Astrocyte (in vitro differentiated cells and primary cell): Measurements from ENCODE around the gene AQP3. TPM values are rescaled to one million over a fixed set of nuclear protein-coding genes. Genes with fewer than 3 reads are reported as not detected.

Experiments used
- DNase-seq: peaks from one replicate; pipeline ENCODE4 v3.0.0-alpha.2; 2010; ENCODE audit warnings: low read depth
- FAIRE-seq: peaks from 2 replicates; lab custom pipeline; 2011; peaks lifted over from hg19 to GRCh38; lab: Jason Lieb, UNC
- H2AFZ ChIP-seq: 2 replicates; pipeline ENCODE4 v1.6.0; 2012; ENCODE audit warnings: low read depth, low read length, inconsistent platforms
- H3K27ac ChIP-seq: 2 replicates; pipeline ENCODE4 v1.5.1; 2011; ENCODE audit warnings: low read depth, low read length, inconsistent platforms
- H3K27me3 ChIP-seq: 2 replicates; pipeline ENCODE4 v1.6.0; 2011; ENCODE audit warnings: low read length, inconsistent platforms; ENCODE audit not compliant: insufficient read depth
- H3K36me3 ChIP-seq: 2 replicates; pipeline ENCODE4 v1.5.1; 2011; ENCODE audit warnings: low read length, inconsistent platforms; ENCODE audit not compliant: insufficient read depth
- H3K4me1 ChIP-seq: 2 replicates; pipeline ENCODE4 v1.5.1; 2011; ENCODE audit warnings: low read length, inconsistent platforms; ENCODE audit not compliant: insufficient read depth
- H3K4me2 ChIP-seq: 2 replicates; pipeline ENCODE4 v1.6.0; 2012; ENCODE audit warnings: low read length, inconsistent platforms
- H3K4me3 ChIP-seq: 2 replicates; pipeline ENCODE4 v1.5.1; 2011; ENCODE audit warnings: low read depth, mild to moderate bottlenecking, low read length, inconsistent platforms; ENCODE audit not compliant: insufficient read depth
- H3K79me2 ChIP-seq: 2 replicates; pipeline ENCODE4 v1.6.0; 2012; ENCODE audit warnings: mild to moderate bottlenecking, low read length, inconsistent platforms; ENCODE audit not compliant: insufficient read depth
- H3K9ac ChIP-seq: 2 replicates; pipeline ENCODE4 v1.6.0; 2012; ENCODE audit warnings: mild to moderate bottlenecking, low read length, inconsistent platforms
- H3K9me3 ChIP-seq: 2 replicates; pipeline ENCODE4 v1.5.1; 2012; ENCODE audit warnings: low read depth, mild to moderate bottlenecking, low read length, inconsistent platforms; ENCODE audit not compliant: insufficient read depth
- H4K20me1 ChIP-seq: 2 replicates; pipeline ENCODE4 v1.6.0; 2012; ENCODE audit warnings: low read length, inconsistent platforms; ENCODE audit not compliant: insufficient read depth
- H3K27ac Mint-ChIP-seq: one replicate; pipeline ENCODE4 v1.8.0; 2021; ENCODE audit warnings: mild to moderate bottlenecking, mixed read lengths; ENCODE audit not compliant: unreplicated experiment
- H3K27me3 Mint-ChIP-seq: one replicate; pipeline ENCODE4 v1.8.0; 2021; ENCODE audit warnings: low read depth, mixed read lengths; ENCODE audit not compliant: unreplicated experiment
- H3K36me3 Mint-ChIP-seq: one replicate; pipeline ENCODE4 v1.8.0; 2021; ENCODE audit warnings: low read depth, mixed read lengths; ENCODE audit not compliant: unreplicated experiment
- H3K4me1 Mint-ChIP-seq: one replicate; pipeline ENCODE4 v1.8.0; 2021; ENCODE audit warnings: low read depth, mixed read lengths; ENCODE audit not compliant: unreplicated experiment
- H3K4me3 Mint-ChIP-seq: one replicate; pipeline ENCODE4 v1.8.0; 2021; ENCODE audit warnings: mild to moderate bottlenecking, moderate library complexity, mixed read lengths; ENCODE audit not compliant: unreplicated experiment
- H3K9me3 Mint-ChIP-seq: one replicate; pipeline ENCODE4 v1.8.0; 2021; ENCODE audit warnings: mild to moderate bottlenecking, mixed read lengths; ENCODE audit not compliant: unreplicated experiment
- CTCF ChIP-seq: IDR thresholded peaks from 2 replicates; pipeline ENCODE4 v1.5.1; 2011; ENCODE audit warnings: low read depth, mild to moderate bottlenecking, inconsistent platforms, low read length, moderate library complexity; ENCODE audit not compliant: insufficient read depth
- EZH2 ChIP-seq: IDR thresholded peaks from 2 replicates; pipeline ENCODE4 v1.6.1; 2012; ENCODE audit warnings: mild to moderate bottlenecking, low read length, inconsistent platforms; ENCODE audit not compliant: insufficient read depth
- total RNA-seq: library from RNA; stranded (reverse); gene quantifications from 2 replicates; pipeline ENCODE4 v1.2.1, GENCODE V29; 2021

The AQP3 gene
- total RNA-seq, 1 donor from 2014 or later = 3.2 TPM

- TF ChIP-seq EZH2 (no peak), CTCF (no peak)
- Mint-ChIP-seq H3K36me3 (peaks cover 2% of the 10 kb centered on the region), H3K27me3 (peaks cover 58% of the 10 kb centered on the region), H3K27ac (no peak overlapping the region), H3K4me1 (peaks cover 7% of the 10 kb centered on the region), H3K9me3 (peaks cover 4% of the 10 kb centered on the region), H3K4me3 (no peak overlapping the region)
- Histone ChIP-seq H3K4me2 (no peak overlapping the region), H3K27ac (no peak overlapping the region), H3K9me3 (no peaks in the 10 kb centered on the region), H2AFZ (no peak overlapping the region), H4K20me1 (no peaks in the 10 kb centered on the region), H3K27me3 (peaks cover 9% of the 10 kb centered on the region), H3K79me2 (no peaks in the 10 kb centered on the region), H3K4me1 (no peaks in the 10 kb centered on the region), H3K4me3 (no peak overlapping the region), H3K9ac (no peak overlapping the region), H3K36me3 (no peaks in the 10 kb centered on the region)
- FAIRE-seq (no peak), DNase-seq (no peak)
Measured at GRCh38 chr9:33439731-33440130, 7.7 kb downstream of the AQP3 start.

DNA sequence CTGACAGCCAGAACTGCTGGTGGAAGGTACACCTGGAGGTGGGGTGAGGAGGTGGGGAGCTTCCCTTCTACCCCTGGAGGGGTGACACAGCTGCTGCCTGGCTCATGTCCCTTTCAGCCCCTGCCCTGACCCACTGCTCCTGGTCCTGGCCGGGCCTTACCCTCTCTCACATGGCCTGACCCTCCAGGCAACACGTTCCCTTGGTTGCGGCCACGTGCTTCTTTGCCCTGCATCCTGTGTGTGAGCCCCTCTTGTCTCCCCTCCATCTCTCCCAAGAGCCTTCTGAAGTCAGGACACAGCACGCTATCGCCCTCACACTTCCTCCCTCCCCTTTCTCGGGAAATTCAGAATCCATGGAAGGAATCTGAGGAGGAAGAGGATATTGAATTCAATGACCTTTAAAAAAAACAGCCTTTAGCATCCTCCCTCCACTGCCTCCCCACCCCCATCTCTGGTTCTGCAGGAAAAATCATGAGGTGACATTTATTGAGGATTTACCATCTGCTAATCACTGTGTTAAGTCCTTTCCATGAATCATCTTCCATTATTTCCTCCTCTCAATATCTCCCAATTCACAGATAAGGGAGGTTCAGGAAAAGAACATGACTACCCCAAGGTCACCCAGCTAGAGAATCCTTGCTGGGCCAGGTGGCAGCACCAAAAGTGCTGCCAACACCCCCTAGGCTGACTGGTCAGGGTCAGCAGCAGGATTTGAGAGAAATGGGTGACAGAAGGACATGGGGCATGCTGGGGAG, 8.3 kb downstream of the AQP3 start:
- Histone ChIP-seq H3K27me3 (peaks cover 12% of the 10 kb centered on the region), H3K9me3 (no peaks in the 10 kb centered on the region), H3K9ac (no peak overlapping the region), H3K4me2 (no peak overlapping the region), H4K20me1 (no peaks in the 10 kb centered on the region), H2AFZ (no peak overlapping the region), H3K27ac (no peak overlapping the region), H3K36me3 (no peaks in the 10 kb centered on the region), H3K79me2 (no peaks in the 10 kb centered on the region), H3K4me1 (no peaks in the 10 kb centered on the region), H3K4me3 (no peak overlapping the region)
- H3K4me3 Mint-ChIP-seq = no peak overlapping the region
- TF ChIP-seq EZH2 = no peak
- no peak for TF ChIP-seq CTCF
- H3K36me3 Mint-ChIP-seq = peaks cover 2% of the 10 kb centered on the region
- no peak overlapping the region for H3K27ac Mint-ChIP-seq
- peaks cover 4% of the 10 kb centered on the region for H3K9me3 Mint-ChIP-seq
- DNase-seq (no peak), FAIRE-seq (no peak)
- H3K27me3 Mint-ChIP-seq = peaks cover 59% of the 10 kb centered on the region
- peaks cover 9% of the 10 kb centered on the region for H3K4me1 Mint-ChIP-seq

DNA sequence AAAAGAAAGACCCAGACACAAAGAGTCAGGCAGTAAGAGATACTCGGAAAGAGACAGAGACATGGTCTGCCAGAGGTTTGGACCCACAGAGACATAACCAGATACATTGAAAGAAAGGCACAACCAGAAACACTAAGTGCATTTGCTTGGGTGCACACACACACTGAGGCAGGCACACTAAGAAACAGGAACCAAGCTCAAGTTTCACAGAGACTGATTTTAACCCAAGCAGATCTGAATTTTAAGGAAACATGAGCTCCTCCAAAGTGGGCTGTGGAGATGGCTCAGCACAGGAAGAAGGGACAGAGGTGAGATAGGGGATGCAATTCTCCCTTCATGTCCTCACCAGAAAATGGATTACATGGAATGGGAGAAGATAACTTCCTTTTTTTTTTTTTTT, 9.5 kb downstream of the AQP3 start:
- Histone ChIP-seq H3K27me3 (peaks cover 14% of the 10 kb centered on the region), H3K9ac (no peak overlapping the region), H3K27ac (no peak overlapping the region), H3K9me3 (no peaks in the 10 kb centered on the region), H3K36me3 (no peaks in the 10 kb centered on the region), H4K20me1 (no peaks in the 10 kb centered on the region), H3K4me2 (no peak overlapping the region), H3K4me1 (no peaks in the 10 kb centered on the region), H3K4me3 (no peak overlapping the region), H3K79me2 (no peaks in the 10 kb centered on the region), H2AFZ (no peak overlapping the region)
- DNase-seq (no peak), FAIRE-seq (no peak)
- peaks cover 2% of the 10 kb centered on the region for H3K36me3 Mint-ChIP-seq
- no peak overlapping the region for H3K27ac Mint-ChIP-seq
- H3K27me3 Mint-ChIP-seq = peaks cover 57% of the 10 kb centered on the region
- TF ChIP-seq EZH2 (no peak), CTCF (no peak)
- no peak overlapping the region for H3K4me3 Mint-ChIP-seq
- peaks cover 5% of the 10 kb centered on the region for H3K4me1 Mint-ChIP-seq
- H3K9me3 Mint-ChIP-seq = peaks cover 4% of the 10 kb centered on the region
